ENCODE results near the gene TTLL5.

TTLL5 gene

DNA sequence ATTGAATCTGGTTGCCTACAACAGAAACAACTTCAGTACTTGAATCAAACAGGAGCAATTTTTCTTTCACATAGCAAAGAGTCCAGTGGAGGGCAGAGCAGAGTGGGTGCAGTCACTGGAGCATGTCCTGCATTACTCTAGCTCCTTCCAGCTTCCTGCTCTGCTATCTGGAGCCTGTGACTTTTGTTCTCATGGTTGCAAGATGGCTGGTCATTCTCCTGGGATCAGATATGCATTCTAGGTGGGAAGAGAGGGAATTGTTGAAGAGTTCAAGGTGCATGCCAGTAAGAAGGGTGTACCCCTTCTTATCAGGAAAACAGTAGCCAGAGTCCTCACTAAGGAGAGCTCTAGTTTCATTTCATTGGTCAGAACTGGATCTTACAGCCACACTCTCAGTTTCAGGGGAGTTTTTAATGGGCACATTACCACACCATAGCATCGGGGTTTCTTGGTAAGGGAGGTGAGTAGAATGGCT, 332.6 kb downstream of the TTLL5 start:
- DNase-seq (ENCODE audit: low read depth): no peak

DNA sequence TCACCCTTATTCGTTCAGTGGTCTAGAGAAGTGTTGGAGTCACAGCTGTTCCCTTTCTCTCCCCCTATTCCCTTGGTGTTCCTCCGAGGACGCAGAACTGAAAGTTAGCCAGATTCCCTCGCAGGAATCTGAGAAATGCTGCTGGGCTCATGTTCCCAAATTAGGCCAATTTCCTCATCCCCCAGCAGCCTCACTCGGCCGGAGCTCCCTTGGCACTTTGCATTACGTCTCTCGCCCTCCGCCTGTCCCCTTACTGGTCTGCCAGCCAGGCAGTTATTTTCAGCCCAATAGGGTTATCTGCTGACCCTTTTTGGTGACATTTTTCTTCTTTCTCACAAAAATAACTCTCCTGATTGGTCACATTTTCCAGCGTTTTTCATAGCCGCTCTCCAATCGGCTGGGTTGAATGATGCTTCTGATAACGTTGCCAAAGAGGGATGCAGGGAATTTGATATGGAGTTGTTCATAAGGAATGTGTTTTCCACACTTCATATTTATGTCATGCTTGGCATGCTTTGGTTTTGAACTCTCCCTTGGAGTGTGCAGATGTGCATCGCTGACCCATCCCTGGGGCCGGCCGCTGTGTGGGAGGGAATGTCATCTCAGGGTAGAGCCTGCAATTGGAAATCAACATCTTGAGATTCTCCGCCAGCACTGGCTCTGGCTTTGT, 334.5 kb downstream of the TTLL5 start:
- no peak for DNase-seq (ENCODE audit: low read depth)

DNA sequence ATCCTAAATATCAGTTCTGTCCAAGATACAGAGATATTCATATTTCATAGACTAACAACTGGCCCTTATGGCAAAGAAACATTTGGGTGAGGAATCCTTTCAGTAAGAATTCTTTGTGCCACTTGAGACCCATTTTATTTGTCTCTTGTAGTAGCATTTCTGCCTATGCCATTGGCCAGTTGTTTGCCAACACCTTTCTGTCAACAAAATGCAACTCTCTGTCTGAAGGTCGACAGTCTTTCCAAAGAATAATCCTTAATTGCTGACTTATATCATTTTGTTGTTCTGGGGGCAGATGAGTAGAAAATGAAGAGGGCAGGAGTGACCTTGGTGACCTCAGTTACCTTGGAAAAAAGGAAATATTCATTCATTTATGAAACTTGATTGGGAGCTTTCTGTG, 335.4 kb downstream of the TTLL5 start:
- no peak for DNase-seq (ENCODE audit: low read depth)

DNA sequence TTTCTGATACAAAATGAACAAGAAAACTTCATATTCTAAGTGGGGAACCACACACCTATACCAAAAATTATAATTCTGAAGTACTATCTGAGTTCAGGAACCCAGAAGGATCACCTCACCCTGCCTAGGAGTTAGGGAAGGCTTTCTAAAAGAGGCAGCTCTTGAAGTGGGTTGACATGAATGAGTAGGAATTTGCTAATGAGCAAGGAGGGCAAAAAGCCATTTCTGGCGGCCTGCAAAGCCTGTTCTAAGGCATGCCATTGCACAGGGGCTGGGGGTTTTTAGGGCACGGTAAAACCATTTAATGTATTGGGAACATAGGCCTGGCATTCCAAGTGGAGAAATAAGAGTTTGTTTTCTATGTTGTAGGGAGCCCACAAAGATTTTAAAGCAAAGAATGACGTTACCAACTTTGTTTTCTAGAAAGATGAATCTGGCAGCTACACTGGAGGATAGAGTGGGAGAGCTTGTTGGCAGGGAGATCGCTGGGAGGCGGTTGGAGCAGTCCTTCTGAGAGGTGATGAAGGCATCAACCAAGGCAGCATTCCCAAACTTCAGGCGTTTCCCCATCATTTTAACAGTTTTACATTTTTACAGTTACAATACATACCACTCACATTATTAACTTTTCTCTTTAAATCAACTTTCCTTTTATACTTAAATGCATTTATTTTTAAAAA, 338.6 kb downstream of the TTLL5 start:
- DNase-seq (ENCODE audit: low read depth): no peak

DNA sequence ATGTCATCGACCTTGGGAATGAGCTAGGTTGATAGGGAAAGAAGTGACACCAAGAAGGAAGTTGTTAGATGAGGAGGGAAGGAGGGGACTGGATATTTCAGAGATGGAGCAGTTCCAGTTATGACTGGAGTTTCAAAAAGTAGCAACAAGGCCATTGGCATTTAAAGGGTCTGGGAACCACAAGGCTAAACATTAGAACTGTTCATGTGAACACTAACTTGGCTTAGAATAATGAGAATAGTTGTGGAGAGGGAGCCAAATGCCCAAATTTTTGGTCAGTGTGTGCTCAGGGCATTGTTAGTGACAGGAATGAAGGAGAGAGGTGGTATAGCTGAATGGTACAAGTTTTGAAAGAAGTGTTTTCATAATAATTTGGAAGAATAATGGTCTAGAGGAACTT, 341.3 kb downstream of the TTLL5 start:
- DNase-seq (ENCODE audit: low read depth): no peak
